SKM-1 (cell line): ENCODE results near the gene TMEM181.
"Not testable (repeated sequence)": the region's sequence is repeated elsewhere in the genome, so short reads cannot be mapped to it uniquely, and the experiment has no call there.

Experiments
- DNase-seq: peaks from one replicate; lab custom pipeline; 2025; ENCODE audit not compliant: unreplicated experiment; lab: John Stamatoyannopoulos, UW

The TMEM181 gene

GRCh38 chr6:158559895-158560835 lies at the start of gene TMEM181:
Gene TMEM181, plus strand, starts transcription at chr6:158560091. Its CDS starts 134 bp downstream, at chr6:158560225.
- DNase-seq: peak; percentile 50

GRCh38 chr6:158512809-158513208 lies 47.1 kb upstream of the TMEM181 start:
- DNase-seq: no peak

GRCh38 chr6:158514176-158514575 lies 45.7 kb upstream of the TMEM181 start:
- no peak for DNase-seq

GRCh38 chr6:158514991-158515390 lies 44.9 kb upstream of the TMEM181 start:
- DNase-seq: no peak

GRCh38 chr6:158516098-158516497 lies 43.8 kb upstream of the TMEM181 start:
- no peak for DNase-seq

GRCh38 chr6:158517038-158517437 lies 42.9 kb upstream of the TMEM181 start:
- no peak for DNase-seq

GRCh38 chr6:158517581-158517980 lies 42.3 kb upstream of the TMEM181 start:
- no peak for DNase-seq

- DNase-seq: peak; percentile 26
Observed at GRCh38 chr6:158518191-158519127, 41.4 kb upstream of the TMEM181 start.

- no peak for DNase-seq
Observed at GRCh38 chr6:158519300-158519699, 40.6 kb upstream of the TMEM181 start.

GRCh38 chr6:158519761-158520160 lies 40.1 kb upstream of the TMEM181 start:
- no peak for DNase-seq

GRCh38 chr6:158520975-158521374 lies 38.9 kb upstream of the TMEM181 start:
- not testable (repeated sequence) for DNase-seq

- DNase-seq: no peak
Observed at GRCh38 chr6:158521759-158522158, 38.1 kb upstream of the TMEM181 start.

- DNase-seq: no peak
Observed at GRCh38 chr6:158522616-158523015, 37.3 kb upstream of the TMEM181 start.

- no peak for DNase-seq
Observed at GRCh38 chr6:158524311-158524710, 35.6 kb upstream of the TMEM181 start.

GRCh38 chr6:158527858-158528257 lies 32.0 kb upstream of the TMEM181 start:
- DNase-seq: not testable (repeated sequence)

GRCh38 chr6:158528826-158529225 lies 31.1 kb upstream of the TMEM181 start:
- no peak for DNase-seq

GRCh38 chr6:158529629-158530028 lies 30.3 kb upstream of the TMEM181 start:
- DNase-seq: no peak

GRCh38 chr6:158531566-158531965 lies 28.3 kb upstream of the TMEM181 start:
- DNase-seq: no peak

GRCh38 chr6:158531970-158532369 lies 27.9 kb upstream of the TMEM181 start:
- no peak for DNase-seq

GRCh38 chr6:158536084-158536890 lies 23.6 kb upstream of the TMEM181 start:
- no peak for DNase-seq
